Measurements from ENCODE around the gene MYBPHL. TPM values are rescaled to one million over a fixed set of nuclear protein-coding genes. Genes with fewer than 3 reads are reported as not detected.

Gene MYBPHL
- total RNA-seq, 4 donors from 2014 or later, result not detected

DNA sequence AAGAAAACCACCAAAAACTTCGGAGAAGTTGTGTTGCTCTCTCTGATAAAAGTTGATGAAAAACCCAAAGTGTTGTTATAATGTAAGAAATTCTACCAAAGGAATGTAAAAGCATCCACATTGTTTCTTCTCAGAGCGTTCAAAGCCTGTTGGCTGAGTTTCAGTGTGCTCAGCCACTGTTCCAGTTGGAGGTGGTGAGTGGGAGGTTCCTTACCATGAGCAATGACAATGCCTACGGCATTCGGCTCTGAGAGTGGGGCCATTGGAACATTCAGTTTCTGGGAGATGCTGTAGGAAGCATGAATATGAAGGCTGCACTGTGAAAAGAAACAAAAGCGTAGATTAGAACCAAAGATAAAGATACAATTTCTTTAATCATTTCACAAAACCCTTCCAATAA, 20.5 kb upstream of the MYBPHL start:
- TF ChIP-seq EP300 (IDR thresholded peaks at IDR 0.05; ENCODE audit: low read depth) (no peak), POLR2A (IDR thresholded peaks at IDR 0.05) (no peak), POLR2AphosphoS5 (IDR thresholded peaks at IDR 0.05) (no peak)
- TF ChIP-seq, protein P1, sequence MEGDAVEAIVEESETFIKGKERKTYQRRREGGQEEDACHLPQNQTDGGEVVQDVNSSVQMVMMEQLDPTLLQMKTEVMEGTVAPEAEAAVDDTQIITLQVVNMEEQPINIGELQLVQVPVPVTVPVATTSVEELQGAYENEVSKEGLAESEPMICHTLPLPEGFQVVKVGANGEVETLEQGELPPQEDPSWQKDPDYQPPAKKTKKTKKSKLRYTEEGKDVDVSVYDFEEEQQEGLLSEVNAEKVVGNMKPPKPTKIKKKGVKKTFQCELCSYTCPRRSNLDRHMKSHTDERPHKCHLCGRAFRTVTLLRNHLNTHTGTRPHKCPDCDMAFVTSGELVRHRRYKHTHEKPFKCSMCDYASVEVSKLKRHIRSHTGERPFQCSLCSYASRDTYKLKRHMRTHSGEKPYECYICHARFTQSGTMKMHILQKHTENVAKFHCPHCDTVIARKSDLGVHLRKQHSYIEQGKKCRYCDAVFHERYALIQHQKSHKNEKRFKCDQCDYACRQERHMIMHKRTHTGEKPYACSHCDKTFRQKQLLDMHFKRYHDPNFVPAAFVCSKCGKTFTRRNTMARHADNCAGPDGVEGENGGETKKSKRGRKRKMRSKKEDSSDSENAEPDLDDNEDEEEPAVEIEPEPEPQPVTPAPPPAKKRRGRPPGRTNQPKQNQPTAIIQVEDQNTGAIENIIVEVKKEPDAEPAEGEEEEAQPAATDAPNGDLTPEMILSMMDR (IDR thresholded peaks at IDR 0.05), result no peak
- in situ Hi-C loops (cut with MboI; ENCODE audit: low pct_ligation_motif_present in 1 of 4, low pct_unique_long_range_greater_than_20kb in 1 of 4, low sequenced_read_pairs in 3 of 4), result no loop called here
- H3K27ac ChIP-seq, result no peak overlapping the region
- H3K36me3 ChIP-seq, result peaks cover 0 to 65% (median 26%) of the 10 kb centered on the region in 4 donors
- H3K4me1 ChIP-seq, result no peaks in the 10 kb centered on the region
- H3K4me3 ChIP-seq, result no peak overlapping the region
- no peaks in the 10 kb centered on the region for H3K27me3 ChIP-seq
- 85 to 92% methylated on average over 3 to 5 of the region's 5 CpGs for WGBS, 2 donors (ENCODE audit: low coverage in 1 of 2)
- intact Hi-C loops (cut with DNase I; ENCODE audit: low total_unique reads), result no loop called here
- H3K9me3 ChIP-seq, result peaks cover 12 to 14% of the 10 kb centered on the region in 2 donors
- DNase-seq, result no peak

DNA sequence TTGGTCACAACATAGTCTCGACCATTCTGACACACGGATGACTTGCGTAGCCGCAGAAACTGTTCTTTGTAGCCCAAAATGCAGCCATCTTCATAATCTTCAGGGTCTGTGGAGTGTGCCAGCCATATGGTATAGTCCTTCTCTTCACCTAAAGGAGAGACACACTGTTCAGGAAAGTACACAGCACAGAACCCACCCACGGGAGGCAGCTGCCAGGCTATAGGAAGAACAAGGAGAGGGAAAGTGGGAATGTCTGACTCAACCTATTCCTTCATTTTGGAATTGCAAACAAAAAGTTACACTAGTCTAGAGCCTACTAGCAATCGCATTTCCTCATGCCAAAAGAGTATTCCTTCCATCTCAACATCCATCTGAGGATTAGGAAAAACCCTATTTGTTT, 16.2 kb upstream of the MYBPHL start:
- intact Hi-C loops (cut with DNase I; ENCODE audit: low total_unique reads) (no loop called here), in situ Hi-C loops (cut with MboI; ENCODE audit: low pct_ligation_motif_present in 1 of 4, low pct_unique_long_range_greater_than_20kb in 1 of 4, low sequenced_read_pairs in 3 of 4) (no loop called here)
- Histone ChIP-seq H3K9me3 (no peaks in the 10 kb centered on the region), H3K27me3 (no peaks in the 10 kb centered on the region), H3K36me3 (peaks cover 0 to 66% (median 28%) of the 10 kb centered on the region in 4 donors), H3K27ac (no peak overlapping the region), H3K4me3 (no peak overlapping the region), H3K4me1 (no peaks in the 10 kb centered on the region)
- TF ChIP-seq POLR2AphosphoS5 (IDR thresholded peaks at IDR 0.05) (no peak), EP300 (IDR thresholded peaks at IDR 0.05; ENCODE audit: low read depth) (no peak), POLR2A (IDR thresholded peaks at IDR 0.05) (no peak)
- TF ChIP-seq, protein P1 (IDR thresholded peaks at IDR 0.05), result no peak
- WGBS, 2 donors (ENCODE audit: low coverage in 1 of 2), result 86 to 100% methylated on average over 1 to 6 of the region's 6 CpGs
- no peak for DNase-seq

DNA sequence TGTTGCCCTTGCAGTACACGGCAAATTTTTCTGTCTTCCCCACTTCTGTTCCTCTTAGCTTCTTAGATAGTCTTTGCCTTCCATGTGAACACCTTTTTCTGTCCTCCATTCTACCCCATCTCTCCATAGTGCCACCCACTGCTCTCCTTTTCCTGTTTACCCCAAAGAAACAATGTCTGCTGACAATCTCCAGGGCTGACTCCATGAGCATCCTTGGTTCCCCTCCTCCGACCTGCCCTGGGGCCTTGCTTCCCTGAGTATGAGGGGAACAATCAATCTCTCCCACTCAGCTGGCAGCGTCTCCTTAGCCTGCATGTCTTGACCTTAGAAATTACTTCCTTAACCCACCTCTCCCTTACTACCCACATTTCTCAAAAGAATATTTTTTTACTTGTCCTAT, 12.3 kb upstream of the MYBPHL start:
- H3K27me3 ChIP-seq, result no peaks in the 10 kb centered on the region
- intact Hi-C loops (cut with DNase I; ENCODE audit: low total_unique reads) (no loop called here), in situ Hi-C loops (cut with MboI; ENCODE audit: low pct_ligation_motif_present in 1 of 4, low pct_unique_long_range_greater_than_20kb in 1 of 4, low sequenced_read_pairs in 3 of 4) (no loop called here)
- no peak overlapping the region for H3K4me3 ChIP-seq
- H3K9me3 ChIP-seq, result no peaks in the 10 kb centered on the region
- H3K36me3 ChIP-seq, result peaks cover 0 to 51% (median 24%) of the 10 kb centered on the region in 4 donors
- DNase-seq, result no peak
- no peaks in the 10 kb centered on the region for H3K4me1 ChIP-seq
- TF ChIP-seq, protein P1 (IDR thresholded peaks at IDR 0.05), result no peak
- no peak for TF ChIP-seq EP300 (IDR thresholded peaks at IDR 0.05; ENCODE audit: low read depth)
- TF ChIP-seq POLR2AphosphoS5 (IDR thresholded peaks at IDR 0.05), result no peak
- TF ChIP-seq POLR2A (IDR thresholded peaks at IDR 0.05), result no peak
- no peak overlapping the region for H3K27ac ChIP-seq
- 88 to 100% methylated on average over 1 to 3 of the region's 3 CpGs for WGBS, 2 donors (ENCODE audit: low coverage in 1 of 2)

DNA sequence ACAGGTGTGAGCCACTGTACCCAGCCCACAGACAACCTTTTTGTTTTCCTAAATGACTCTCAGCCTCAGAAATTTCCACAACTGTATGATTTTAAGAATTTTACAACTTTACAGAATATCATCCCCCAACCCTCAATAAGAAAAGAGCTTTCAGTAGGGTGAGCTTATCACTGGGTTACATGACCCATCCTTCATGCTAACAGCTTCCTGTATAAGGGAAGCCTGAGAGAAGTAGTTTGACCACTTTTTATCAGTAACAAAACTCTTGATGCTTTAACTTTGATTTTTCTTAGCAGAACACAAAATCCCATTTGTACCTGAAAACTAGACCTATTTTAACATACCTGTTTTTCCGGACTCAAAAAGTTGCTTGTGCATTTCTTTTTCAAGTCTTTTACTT, 9.7 kb upstream of the MYBPHL start:
- H3K27me3 ChIP-seq, result no peaks in the 10 kb centered on the region
- peaks cover 0 to 46% (median 17%) of the 10 kb centered on the region in 4 donors for H3K36me3 ChIP-seq
- no peak for DNase-seq
- in situ Hi-C loops (cut with MboI; ENCODE audit: low pct_ligation_motif_present in 1 of 4, low pct_unique_long_range_greater_than_20kb in 1 of 4, low sequenced_read_pairs in 3 of 4), result no loop called here
- H3K27ac ChIP-seq, result no peak overlapping the region
- H3K4me3 ChIP-seq, result no peak overlapping the region
- no peaks in the 10 kb centered on the region for H3K9me3 ChIP-seq
- intact Hi-C loops (cut with DNase I; ENCODE audit: low total_unique reads), result no loop called here
- WGBS, 2 donors (ENCODE audit: low coverage in 1 of 2), result 83 to 87% methylated on average over 1 of the region's 1 CpG
- no peaks in the 10 kb centered on the region for H3K4me1 ChIP-seq
- no peak for TF ChIP-seq POLR2AphosphoS5 (IDR thresholded peaks at IDR 0.05)
- no peak for TF ChIP-seq EP300 (IDR thresholded peaks at IDR 0.05; ENCODE audit: low read depth)
- no peak for TF ChIP-seq POLR2A (IDR thresholded peaks at IDR 0.05)
- TF ChIP-seq, protein P1 (IDR thresholded peaks at IDR 0.05), result no peak
